T47D (cell line): ENCODE measurements around the gene DPM2.

Experiments used
- DNase-seq, 2 experiments: peaks; one replicate each; pipeline versions ENCODE4 v3.0.0 to v3.0.0-alpha.2; 2011 to 2012; ENCODE audit warnings: low read depth in 1 of 2, low spot score in 1 of 2
- JUND ChIP-seq: IDR thresholded peaks from 2 replicates; pipeline ENCODE4 v1.6.1; 2012; ENCODE audit warnings: low read depth
- in situ Hi-C: cut with HindIII; loops from 2 replicates; pipeline ENCODE4 v1.10.0; 2016; ENCODE audit warnings: low sequenced_read_pairs, low pct_unique_long_range_greater_than_20kb

Gene DPM2

DNA sequence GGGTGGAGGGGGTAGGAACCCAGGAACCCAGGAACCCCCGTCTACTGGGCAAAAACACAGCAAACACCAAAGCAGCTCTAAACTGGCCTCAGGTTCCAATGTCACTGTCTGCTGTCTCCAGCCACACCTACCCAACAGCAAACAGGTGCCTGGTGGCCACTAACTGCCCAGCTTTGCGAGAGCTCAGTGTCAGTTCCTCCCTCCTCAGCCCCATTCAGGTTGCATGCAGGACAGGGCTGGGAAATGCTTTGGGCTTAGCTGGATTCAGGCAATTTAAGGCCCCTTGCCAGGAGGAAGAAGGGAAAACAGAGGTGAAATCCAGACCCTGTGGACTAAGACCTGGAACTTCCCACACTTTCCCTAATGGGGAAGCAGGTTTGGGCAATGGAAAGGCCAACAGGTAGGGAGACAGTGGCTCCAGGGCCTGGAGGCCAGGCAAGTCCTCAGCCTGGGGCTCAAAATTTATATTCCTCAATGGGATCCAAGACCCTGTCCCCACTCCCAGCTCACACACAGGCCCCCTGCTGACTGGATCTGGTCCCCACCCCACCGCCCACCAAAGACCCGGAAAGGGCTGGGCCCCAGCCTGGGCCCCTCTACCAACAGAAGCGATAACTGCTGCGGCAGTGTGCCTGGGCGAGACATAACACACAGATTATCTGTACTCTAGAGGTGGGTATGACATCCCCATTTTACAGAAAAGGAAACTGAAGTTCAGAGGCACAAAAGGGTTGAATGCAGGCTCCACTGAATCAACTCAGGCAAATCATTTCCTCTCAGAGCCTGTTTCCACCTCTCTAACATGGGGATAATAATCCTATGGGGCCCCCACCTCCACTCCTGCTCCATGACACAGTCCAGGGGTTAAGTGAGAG, 39.6 kb upstream of the DPM2 start:
- in situ Hi-C loops: no loop called here
- DNase-seq: peak in 1 of 2 experiments; percentile 69
- no peak for TF ChIP-seq JUND

DNA sequence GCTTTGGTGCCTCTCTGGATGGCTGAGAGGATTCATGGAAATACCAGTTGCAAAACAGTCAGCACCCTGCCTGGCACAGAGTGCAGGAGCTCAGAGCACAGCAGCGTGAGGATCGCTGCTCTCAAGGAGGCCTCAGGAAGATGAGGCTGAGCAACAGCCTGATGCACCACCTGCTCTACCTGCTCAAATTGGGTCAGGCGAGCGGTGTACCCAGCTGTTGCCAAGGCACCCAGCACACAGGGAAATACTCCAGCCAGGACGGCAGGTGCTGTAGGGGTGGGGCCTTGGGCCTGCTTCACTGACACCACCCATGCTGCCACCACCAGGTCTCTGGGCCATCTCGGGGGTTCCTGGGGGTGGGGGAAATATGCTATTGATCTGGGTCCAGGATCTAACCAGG, 38.8 kb upstream of the DPM2 start:
- peak in 1 of 2 experiments; percentile 75 for DNase-seq
- no peak for TF ChIP-seq JUND
- in situ Hi-C loops: no loop called here

DNA sequence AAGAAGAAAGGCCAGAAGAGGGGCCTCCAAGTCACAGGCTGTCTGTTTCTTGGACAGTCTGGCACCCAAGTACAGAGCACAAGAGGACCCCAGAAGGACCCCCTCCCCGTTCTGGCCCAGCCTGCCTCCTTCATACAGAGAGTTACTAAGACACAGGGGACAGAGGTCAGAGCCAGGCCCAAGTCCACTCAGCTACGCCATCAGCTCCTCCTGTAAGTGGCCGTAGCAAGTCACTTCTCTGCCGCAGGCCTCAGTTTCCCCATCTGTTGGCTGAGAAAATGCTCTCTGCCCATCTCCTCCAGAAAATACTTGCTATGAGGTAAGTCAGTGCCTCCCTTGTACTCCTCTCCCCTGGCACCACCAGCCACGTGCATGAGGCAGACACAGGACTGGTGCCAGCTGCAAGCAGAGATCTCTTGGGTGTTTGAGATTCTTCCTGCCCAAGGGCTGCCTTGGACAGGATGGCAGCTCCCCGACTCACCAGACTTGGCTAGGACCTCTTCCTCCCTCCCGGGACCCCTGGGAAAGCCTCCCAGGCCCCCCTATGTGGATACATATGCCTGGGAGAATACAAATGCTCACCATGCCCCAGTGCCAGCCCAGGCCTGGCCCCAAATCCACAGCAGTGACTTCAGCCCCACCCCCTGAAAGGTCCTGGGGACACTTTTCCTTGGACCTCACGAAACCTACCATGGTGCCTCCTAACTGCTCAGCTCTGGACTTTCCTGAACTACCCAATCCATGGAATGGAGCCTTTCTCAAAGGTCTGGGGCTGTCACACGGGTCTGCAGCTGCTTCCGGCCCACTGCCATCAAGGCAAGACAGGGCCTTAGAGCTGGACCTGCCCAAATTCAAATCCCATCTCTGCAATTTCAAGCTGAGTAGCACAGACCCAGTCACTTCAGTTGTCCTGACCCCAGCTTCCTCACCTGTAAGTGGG, 38.0 kb upstream of the DPM2 start:
- no peak for TF ChIP-seq JUND
- in situ Hi-C loops: no loop called here
- no peak for DNase-seq

DNA sequence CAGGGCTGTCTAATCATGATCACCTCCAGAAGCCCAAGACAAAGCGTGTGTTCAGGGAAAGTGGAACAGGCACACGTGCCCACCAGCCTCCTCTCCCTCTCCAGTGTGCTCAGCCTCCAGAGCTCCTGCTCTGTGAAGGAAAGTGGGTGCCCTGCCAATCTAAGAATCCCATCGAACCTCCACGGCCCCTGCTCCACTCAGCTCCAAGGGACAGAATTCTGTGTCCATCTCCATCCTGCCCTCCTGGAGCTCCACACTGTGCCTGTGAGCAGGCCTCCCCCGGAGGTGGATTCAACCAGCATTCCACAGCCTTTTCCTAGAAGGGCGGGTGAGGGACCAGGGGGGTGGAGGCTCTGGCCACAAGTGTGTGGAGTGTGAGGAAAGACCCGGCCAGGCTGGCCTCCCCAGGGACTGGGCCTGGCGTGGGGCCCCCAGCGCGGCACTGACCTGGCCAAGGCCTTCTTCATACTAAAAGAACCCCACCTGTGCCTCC, 37.2 kb upstream of the DPM2 start:
- no peak for DNase-seq
- in situ Hi-C loops: no loop called here
- no peak for TF ChIP-seq JUND

DNA sequence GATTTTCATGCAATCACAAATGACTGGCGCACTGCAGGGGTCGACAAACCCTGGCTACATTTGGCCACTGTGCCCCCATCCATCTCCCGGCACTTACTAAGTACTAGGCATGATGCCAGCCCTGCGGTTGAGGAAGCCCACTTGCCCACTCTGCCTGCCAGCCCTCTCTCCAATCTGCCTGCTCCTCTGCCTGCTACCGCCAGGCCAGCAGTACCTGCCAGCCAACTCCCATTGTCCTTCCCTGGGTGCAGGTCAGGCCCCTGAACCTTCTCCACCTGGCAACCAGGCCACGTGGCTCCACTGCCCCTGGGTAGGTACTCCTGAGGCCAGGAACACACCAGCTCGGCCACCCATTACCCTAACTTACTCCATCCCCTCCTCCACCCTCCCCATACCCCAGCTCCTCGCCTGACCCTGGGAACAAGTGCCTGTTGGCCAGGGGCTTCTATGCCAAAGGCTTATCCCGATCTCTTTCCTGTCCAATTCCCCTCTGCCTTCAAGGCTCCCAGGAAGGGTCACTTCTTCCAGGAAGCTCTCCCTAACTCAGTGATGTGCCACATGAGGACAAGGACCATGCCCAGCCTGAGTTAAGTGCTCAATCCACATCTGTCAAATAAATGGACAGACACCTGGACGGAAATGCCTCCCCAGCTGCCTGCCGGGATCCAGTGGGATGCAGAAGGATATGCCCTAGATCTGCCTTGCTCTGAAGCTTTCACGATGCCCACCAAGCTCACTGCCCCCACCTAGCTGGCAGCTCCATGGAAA, 36.5 kb upstream of the DPM2 start:
- DNase-seq: no peak
- in situ Hi-C loops: no loop called here
- TF ChIP-seq JUND: no peak

DNA sequence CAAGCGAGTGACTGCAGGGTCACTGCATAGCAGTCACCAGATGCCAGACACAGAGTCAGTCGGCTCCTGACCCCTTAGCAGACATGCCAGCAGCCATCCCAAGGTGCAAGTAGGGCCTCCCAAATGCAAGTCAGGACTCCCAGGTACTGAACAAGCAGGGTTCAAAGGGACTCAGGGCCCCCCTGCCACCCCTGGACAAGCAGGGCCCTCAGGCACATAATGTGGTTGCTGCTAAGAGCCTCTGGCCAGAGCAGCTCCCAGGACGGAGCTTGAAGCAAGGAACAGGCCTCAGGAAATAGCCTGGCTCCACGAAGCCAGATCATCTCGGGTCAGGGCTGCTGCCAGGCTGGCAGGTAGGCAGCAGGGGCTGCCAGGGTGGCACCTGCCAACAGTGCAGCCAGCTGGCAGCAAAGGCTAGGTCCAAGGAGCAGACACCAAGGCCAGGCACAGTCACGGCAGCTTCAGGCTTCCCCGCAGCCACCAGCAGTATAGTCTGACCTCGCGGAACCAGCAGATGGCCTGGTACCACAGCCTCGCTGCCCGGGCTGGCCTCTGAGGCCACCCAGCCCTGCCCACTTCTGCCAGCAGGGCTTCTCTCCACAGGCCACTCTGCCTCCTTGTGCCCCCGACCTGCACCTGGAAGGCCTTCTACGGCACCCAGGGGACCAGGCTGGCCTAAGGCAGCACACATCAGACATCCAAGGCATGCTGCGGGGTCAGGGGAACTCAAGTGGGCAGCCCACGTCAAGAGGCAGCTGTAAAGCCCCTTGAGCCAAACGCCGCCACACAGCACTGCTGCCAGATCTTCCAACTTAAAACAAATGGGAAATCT, 35.7 kb upstream of the DPM2 start:
- TF ChIP-seq JUND: no peak
- in situ Hi-C loops: no loop called here
- no peak for DNase-seq

DNA sequence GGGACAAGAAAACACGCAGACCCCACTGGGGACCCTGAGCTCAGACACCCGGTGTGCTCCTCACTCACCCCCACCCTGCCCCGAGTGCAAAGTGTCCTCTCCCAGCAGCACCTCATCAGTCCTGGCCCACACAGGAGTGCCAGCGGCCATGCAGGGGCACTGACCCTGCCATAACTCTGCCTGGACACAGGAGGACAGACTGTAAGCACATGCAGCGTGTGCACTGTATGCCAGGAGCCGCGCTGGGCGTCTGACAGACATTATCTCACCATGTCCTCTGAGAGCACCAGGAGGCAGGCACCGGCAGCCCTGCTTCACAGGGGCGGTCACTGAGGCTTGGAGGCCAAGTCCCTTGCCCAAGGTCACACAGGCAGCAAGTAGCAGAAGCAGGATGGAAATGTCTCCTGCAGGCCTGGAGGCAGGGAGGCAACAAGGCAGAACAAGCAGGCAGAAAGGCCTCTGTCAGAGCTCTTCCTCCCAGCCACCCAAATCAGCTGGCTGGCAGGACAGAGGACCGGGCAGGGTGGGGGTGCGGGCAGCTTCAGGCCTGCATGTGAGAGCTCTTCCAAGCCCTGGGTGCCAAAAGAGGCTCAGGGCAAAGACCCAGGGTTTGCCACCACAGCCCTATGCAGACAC, 34.7 kb upstream of the DPM2 start:
- no peak for DNase-seq
- no peak for TF ChIP-seq JUND
- in situ Hi-C loops: no loop called here

DNA sequence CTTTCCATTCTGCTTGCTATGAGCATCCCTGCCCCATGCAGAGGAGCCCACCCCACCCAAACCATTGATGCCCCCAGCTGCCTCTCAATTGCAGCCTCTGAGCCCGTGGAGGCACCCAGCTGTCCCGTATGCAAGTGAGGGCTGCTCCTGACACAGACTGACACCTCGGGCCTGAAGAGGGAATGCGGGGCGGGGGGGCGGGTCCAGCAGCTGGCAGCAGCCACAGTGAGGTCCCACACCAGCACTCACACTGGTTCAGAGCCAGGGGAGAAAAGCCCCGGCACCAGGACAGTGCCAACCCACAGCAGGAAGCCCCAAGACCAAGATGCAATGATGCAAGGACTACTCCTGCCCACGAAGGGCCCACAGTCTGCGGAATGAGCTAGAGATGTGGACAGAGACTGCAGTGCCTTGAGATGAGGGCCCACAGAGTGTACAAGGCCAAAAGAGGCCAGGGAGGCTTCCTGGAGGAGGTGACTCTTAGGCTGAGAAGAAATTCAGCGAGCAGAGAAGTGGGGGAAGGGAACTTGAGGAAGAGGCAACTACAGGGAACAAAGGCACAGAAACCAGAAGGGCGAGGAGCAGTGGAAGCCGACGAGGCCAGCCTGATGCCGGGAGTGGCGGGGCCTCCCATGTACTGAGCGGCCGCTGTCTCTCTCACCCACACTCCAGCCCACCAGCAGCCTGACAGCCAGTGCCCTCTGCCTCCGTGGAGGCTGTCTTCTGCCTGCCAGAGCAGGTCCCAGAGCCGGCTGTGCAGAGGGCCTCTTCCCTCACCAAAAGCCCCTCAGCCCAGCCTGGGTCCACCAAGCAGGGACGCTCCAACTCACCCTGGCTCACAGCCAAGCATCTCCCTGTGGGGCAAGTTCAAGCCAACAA, 33.9 kb upstream of the DPM2 start:
- no peak for TF ChIP-seq JUND
- DNase-seq: no peak
- in situ Hi-C loops: no loop called here

DNA sequence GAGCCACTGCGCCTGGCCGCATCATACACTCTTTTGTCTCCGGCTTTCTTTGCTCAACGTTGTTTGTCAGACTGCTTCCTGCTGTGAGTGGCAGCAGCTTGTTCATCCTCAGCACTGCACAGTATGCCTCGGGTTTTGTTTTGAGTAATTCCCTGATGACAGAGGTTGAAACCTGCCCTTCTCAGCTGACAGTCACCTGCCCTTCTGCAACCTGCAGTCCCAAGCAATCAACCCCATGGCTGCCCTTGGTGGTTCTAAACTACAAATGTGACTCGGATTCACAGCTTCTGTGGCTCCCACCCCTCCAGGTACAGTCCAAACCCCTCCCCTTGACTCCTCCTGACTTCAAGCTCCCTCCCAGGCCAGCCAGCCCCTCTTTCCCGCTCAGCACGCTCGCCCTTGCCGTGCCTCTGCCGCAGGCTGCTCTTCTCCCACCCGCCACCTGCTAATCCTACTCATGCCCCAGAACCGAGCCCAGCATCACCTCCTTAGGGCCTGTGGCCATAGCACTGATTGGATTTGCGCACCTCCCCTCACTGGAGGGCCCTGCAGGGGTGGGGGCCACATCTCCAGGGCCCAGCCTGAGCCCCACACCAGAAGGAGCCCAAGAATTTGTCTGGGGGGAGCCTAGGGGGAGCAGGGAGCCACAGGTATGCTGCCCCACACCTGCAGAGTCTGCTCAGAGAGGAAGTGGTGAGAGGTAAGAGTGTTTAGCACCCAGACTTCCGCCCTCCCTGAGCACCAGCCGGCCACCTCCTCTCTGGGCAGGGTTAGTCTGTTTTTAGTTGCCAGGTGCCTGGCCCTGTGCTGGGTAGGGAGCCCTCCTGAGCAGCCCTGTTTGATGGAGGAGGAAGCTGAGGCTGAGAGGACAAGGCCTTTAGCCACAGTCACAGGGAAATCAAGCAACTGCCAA, 33.0 kb upstream of the DPM2 start:
- TF ChIP-seq JUND: no peak
- peak in 1 of 2 experiments; percentile 83 for DNase-seq
- in situ Hi-C loops: no loop called here
